Globus pallidus (tissue), 1 donor: ENCODE data around the gene METTL1.
"Not testable (repeated sequence)": the region's sequence is repeated elsewhere in the genome, so short reads cannot be mapped to it uniquely, and the experiment has no call there.

Experiments
- DNase-seq: peaks from one replicate; pipeline ENCODE4 v3.0.0-alpha.2; 2015; ENCODE audit warnings: low spot score

Gene METTL1

GRCh38 chr12:57724003-57724935, 47.6 kb downstream of the METTL1 start:
- no peak for DNase-seq

- DNase-seq, result no peak
These were observed 48.3 kb downstream of the METTL1 start for GRCh38 chr12:57723630-57723962.

DNA sequence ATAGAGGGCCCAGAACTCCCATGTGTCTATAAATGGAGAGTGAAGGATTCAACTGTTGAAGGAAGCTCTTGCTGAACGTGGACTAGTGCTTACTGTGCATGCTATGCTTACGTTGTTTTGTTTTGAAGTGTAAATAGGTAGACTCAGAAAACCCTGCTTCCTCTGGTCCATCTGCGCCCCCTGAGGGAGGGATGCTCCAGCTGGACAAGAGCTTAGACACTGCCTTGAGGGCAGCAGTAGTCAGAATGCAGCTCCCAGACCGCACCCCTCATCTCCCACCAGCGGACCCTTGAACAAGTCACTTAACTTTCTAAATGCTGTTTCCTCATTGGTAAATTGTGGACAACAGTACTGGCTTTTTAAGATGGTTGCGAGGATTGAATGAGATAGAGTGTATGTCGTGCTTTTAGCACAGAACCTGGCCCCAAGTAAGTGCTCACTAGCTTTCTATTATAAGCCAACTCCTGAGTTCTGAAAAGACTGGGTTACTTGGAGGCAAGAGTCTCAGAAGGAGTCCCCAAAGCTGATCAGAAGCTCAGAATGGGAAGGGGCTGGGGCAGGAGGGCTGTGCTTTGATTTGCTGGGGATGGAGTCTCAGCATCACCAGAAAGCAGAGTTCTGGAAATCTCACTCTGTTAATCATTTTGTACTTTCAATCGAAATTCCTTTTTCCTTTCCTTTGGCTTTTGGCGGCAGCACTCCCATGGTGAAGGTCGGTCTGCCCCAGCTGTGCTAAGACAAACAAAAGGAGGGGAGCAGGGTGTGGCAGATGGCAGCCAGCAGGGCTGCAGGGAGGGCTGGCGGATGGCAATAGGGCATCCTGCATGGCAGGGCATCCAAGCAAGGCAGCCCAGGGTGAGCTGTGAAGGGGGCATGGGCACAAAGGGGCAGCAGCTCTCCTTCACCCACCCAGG, 48.9 kb downstream of the METTL1 start:
- DNase-seq, result no peak

- not testable (repeated sequence) for DNase-seq
These were observed 49.9 kb downstream of the METTL1 start for GRCh38 chr12:57721846-57722608.

GRCh38 chr12:57720606-57721595, 51.0 kb downstream of the METTL1 start:
- DNase-seq, result no peak

GRCh38 chr12:57719777-57720605, 51.9 kb downstream of the METTL1 start:
- no peak for DNase-seq

DNA sequence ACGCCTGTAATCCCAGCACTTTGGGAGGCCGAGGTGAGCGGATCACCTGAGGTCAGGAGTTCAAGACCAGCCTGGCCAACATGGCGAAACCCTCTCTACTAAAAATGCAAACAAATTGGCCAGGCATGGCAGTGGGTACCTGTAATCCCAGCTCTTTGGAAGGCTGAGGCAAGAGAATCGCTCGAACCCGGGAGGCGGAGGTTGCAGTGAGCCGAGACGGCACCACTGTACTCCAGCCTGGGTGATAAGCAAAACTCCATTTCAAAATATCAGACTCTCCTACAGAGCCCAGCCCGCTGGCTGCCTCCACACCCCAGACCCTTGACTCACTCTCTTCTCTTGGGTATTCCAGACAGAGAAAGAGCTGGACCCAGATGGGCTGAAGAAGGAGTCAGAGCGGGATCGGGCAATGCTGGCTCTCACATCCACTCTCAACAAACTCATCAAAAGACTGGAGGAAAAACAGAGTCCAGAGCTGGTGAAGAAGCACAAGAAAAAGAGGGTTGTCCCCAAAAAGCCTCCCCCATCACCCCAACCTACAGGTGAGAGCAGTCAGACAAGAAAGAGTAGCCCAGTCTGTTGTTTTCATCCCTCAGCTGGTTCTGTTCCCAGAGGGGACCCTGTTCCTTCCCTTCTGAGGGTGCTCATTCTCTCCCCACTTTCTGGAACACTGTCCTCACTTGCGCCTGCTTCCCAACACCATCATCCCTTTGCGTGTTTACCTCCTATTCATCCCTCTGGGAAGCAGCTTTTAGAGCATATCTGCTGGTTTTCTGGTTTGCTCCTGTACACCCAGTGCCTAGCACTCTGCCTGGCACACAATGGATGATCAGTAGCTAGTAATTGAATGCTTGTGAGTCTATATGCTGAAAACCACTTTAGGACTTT, 53.0 kb downstream of the METTL1 start:
- DNase-seq, result no peak
